Retina (tissue), 1 donor: ENCODE data around the gene MUC5B.

Experiments used
- DNase-seq: peaks from one replicate; pipeline ENCODE4 v3.0.0-alpha.2; 2016

The MUC5B gene

DNA sequence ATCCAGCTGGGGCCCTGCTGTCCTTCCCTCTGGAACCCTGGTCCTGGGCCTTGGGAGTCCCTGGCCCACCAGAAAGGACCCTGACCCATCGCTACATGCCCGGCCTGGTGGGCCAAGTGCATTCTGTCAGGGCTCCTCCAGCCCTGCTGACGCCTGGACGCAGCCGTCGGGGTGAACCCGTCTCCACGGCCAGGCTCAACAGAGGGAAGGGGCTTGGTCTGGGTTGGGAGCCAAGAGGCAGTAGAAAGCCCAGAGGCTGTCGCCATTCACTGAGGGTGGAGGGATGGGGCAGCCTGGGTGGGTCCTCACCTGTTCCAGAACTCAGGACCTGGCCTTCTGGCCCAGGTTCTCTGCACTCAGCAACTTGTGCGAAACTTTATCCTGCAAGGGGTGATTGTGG, 47.6 kb downstream of the MUC5B start:
- no peak for DNase-seq

DNA sequence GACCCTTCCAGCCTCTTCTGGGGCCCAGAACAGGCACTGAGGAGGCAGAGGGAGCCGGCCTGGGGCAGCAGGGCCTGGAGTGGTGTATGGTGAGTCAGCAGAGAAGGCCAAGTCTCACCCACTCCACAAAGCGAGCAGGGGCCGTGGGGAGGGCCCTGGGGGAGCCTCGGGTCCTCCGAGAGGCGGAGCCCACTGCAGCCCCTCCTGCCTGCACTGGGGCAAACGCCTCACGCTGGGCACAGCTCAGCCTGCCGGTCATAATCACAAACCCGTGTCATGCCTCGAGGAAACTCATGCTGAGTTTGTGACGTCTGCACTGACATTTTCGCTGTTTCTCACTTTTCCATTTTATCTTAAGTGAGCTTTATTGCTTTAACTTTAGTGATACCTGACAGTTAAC, 48.1 kb downstream of the MUC5B start:
- peak; percentile 36 for DNase-seq

DNA sequence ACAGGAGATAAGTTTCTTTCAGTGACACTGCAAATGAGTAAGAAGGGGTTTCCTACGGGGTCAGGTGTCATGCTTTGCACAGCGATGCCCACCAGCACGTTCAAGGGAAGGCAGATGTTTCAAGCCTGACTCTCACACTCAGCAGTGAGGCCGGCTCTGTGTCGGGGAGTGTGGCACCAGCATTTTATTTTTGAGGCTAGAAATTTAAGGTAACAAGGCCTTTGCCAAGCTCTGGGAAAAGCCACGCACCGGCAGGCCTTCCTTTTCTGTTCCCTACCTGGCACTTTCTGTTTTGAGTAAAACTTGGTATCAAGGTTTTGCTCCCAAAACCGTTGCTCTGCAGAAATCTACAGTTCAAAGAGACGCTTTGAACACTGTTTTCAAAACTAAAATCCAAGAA, 48.5 kb downstream of the MUC5B start:
- peak; percentile 20 for DNase-seq

- no peak for DNase-seq
Measured at GRCh38 chr11:1271927-1272326, 49.1 kb downstream of the MUC5B start.

GRCh38 chr11:1272531-1272930, 49.7 kb downstream of the MUC5B start:
- no peak for DNase-seq

DNA sequence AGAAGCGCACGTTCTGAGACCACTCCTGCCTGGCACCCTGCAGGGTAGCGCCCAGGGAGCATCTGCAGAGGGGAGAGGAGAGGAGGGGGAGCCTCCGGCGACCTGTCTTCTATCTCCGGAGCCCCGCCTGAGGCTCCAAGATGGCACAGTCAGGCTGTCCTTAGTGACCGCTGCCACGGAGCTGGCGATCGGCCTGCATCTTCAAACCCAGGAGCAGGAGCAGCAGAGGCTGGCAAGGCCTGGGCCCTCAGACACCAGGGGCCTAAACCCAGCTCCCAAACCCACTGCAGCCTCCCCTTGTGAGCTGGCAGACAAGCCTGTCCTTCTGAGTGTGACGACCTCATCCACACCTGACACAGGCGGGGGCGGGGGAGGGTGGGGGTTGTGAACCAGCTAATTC, 51.6 kb downstream of the MUC5B start:
- DNase-seq: no peak

- no peak for DNase-seq
Measured at GRCh38 chr11:1275021-1275420, 52.2 kb downstream of the MUC5B start.

DNA sequence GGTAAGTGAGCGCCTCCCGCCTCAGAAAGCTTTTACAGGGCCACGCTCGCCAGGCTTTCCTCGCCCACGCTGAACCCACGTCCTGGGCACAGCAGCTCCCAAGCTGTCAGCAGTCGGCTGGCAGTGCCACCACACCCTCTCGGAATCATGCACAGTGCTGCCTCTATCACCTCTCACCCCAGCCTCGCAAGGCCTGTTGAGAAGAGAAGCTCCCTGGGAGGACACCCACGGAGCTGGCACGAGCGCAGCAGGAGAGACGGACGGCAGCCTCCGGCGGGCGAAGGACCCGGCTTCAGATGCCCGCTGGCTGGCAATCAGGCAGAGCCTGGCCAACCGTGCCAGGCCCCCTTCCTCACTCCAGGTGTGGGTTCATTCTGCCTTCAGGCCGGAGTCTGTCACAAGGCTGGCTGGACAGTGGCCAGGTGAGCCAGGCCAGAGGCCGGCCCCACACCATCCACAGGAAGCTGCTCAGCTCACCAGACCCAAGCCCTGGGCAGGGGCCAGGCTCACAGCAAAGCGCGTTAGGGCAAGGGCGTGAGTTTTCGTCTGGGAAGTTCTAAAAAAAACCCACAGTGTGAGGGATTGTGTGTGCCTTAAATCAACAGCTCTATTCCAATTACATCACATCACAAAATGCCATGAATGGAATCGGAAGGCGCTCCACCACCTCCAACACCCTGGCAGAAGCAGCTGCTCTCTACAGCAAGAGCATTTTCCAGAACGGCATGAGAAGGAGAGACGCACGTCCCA, 53.4 kb downstream of the MUC5B start:
- no peak for DNase-seq

DNA sequence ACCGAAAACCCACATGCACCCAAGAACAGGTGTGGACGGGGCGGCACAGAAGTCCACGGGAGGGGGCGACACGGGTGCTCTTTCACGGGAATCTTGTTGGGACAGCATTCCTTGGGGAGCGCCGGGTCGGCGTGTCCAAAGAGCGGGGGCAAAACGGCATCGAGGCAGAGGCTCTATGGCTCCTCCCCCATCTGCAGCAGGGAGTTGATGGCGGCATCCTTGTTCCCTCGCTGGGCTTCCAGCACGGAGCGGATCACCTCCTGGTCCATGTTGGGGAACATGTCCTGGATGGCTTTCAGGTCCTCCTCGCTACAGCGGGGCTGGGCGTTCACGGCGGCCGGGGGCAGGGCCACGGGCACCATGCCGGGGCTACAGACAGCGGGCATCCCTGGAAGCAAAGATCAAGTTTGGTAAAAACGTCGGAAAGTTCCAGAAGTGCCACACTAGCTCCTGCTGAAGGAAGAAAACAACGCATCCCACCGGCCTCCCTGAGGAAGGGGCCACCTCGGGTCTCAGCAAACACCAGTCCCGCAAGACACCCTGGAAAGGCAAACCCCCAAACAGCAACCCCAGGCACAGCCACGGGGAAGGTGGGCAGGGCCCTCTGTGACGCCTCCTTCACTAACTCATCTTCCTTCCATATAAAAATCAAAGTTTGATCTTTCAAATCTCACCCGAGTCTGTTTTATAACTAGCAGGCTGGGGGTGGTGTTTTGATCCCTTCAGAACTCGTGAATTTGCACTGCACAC, 54.2 kb downstream of the MUC5B start:
- DNase-seq: no peak

DNA sequence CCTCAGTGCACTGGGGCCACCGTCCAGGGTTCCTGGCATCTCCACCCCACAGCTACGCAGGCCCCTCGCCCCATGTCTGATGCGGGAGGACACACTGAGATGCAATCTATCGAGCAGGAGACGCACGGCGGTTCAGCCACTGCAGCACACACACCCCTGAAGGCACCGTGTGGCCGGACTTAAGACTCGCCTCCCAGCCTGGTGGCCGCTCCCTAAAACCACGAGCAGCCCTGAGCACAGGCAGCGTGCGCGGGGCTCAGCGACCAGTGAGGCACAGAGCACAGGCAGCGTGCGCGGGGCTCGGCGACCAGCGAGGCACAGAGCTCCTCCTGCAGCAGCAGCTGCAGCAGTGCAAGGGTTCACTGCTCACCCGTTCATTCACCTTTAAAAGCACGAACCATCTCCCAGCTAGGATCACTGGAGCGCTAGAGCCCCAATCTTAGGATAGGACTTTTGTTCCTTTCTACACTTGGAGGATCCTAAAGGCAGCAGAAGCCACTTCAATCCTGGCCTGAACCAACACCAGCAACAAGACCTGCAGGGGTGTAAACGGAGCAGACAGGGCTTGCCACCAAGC, 55.2 kb downstream of the MUC5B start:
- DNase-seq: no peak

- no peak for DNase-seq
Measured at GRCh38 chr11:1278766-1279673, 56.2 kb downstream of the MUC5B start.

GRCh38 chr11:1279674-1280055, 56.8 kb downstream of the MUC5B start:
- no peak for DNase-seq

- no peak for DNase-seq
Measured at GRCh38 chr11:1280116-1281035, 57.5 kb downstream of the MUC5B start.

DNA sequence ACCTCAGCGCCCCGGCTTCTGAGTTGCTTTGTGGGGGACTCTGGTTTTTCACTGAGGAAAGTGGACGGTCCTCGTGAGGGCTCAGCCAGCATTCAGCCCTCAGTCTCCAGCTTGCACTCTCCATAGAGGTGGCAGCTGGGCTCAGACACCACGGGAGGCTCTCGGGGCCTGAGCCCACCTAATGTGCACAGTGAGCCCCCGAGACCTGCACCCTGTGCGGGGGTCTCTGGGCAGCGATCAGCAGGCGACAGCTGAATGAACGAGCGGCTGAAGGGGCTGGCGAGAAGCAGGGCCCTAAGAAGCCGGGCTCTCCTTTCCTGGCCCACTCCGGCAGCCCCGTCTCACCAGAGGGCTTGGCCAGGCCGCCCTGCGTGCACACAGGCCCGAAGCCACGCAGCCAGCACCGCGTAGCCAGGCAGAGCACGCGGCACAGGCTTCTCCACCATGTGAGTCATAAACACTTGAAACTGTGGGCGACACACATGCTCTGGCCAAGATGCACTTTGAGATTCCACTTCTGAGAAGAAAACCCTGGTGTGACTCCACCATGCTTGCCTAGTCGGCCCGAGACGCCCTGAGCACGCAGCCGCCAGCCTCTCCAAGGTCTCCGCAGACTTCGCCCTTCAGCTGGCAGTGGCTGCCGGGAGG, 58.6 kb downstream of the MUC5B start:
- DNase-seq: no peak

DNA sequence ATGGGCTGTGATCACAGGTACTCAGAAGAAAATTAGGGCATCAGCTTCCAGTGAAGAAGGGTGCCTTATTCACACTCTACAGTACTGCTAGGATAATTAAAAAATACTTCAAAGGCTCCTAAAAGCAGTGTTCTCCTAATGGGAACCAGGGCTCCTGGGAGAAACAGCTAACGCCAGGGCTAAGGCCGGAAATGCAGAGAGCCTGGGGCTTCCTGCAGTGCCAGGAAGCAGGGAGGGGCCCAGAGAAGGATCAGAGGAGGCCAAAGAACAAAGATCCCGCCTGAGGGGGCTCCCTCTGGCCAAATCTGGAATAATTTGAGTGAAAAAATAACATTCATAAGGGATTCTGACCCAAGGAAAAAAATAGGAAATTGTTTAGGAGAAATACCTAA, 59.1 kb downstream of the MUC5B start:
- no peak for DNase-seq

DNA sequence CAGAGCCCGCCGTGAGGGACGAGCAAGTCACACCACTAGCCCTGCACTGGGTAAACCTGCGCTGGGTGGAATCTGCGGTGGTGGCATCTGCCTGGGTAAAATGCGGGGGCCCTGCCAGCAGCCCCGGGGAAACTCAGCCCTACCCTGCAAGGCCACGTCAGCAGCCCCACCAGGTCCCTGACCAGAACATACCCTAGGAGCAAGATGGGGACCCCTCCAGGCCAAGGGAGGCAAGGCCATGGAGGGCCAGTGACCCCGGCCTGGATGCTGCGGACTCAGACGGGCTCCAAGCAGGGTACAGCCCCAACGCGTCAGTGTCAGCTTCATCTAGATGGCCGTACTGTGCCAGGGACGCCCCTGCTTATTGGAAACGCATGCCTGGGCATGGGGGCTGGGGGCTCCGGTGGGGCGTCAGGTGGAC, 60.2 kb downstream of the MUC5B start:
- no peak for DNase-seq

- no peak for DNase-seq
Measured at GRCh38 chr11:1283906-1284305, 61.0 kb downstream of the MUC5B start.

- DNase-seq: no peak
Measured at GRCh38 chr11:1285316-1285744, 62.5 kb downstream of the MUC5B start.

GRCh38 chr11:1285876-1286275, 63.0 kb downstream of the MUC5B start:
- DNase-seq: no peak

DNA sequence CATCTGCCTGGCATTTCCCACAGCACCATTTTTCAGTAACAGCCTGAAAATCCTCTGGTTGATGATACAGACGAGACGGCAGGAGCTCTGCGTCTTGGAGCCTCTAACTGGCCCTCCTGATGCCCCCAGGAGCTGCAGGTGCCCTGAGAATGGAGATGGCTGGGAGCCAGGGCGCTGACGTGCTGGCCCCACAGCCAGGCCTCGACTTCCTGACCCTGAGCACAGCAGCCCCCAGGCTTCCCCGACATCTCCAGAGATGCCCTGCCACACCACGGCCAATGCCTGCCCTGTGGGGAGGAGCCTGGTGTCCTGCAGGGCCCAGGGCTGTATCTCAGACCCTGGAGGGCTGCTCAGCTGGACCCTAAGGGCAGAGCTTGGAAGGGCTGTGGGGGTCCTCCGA, 65.1 kb downstream of the MUC5B start:
- DNase-seq: no peak

DNA sequence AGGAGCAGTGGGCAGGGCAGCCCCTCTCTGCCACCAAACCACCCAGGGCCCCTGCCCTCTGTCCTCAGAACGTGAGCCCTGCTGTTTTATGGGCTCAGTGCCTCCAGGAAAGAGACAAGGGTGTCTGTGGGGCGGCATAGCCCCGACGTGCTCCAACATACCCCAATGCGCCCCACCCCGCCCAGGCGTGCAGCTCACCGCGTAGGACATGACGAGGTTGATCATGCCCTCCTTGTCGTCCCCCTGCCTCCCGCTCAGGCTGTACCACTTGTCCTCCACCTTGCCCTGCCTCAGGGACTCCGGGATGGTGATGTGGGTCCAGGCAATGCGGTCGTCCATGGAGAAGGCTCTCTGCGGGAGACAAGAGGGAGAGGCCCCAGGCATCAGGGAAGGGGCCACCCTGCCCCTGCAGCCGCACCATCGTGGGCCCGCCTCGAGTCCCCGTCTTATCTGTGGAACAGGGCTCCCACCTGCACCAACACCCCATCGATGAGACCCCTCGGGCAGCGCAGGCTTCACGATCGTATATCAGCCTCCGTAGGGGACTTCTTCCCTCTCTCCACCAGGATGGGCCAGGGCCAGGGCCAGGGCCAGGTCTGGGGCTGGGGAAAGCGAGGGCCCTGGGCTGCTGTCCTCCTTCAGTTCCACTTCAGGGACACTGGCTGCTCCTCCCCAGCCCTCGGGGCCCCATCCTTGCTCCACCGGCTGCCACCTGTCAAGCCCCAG, 65.7 kb downstream of the MUC5B start:
- no peak for DNase-seq
